Natural killer cell treated with Interleukin-12 subunit alpha and Interleukin-12 subunit beta and Interleukin-15 and Interleukin-18, amount 100 ng/mL, for 72 hours (primary cell): ENCODE results near the gene NTF3. TPM values are rescaled to one million over a fixed set of nuclear protein-coding genes. Genes with fewer than 3 reads are reported as not detected.
"Not testable (repeated sequence)": the region's sequence is repeated elsewhere in the genome, so short reads cannot be mapped to it uniquely, and the experiment has no call there.

Experiments used
- ATAC-seq, 2 donors: fragments of 150-1000 bp; cut with Tn5 transposase in 1 of 2; sonication (Bioruptor Pico), chemical (Tn5 transposase) in 1 of 2; 2 replicates each; pipeline ENCODE4 v1.10.0; 2021
- DNase-seq: peaks from one replicate; pipeline ENCODE4 v3.0.0; 2022; ENCODE audit warnings: low spot score
- H3K27ac Mint-ChIP-seq, 2 donors: 1 replicate in 1 of 2; 2 replicates in 1 of 2; pipeline ENCODE4 v1.8.0; 2022; ENCODE audit warnings: mixed read lengths in 2 of 2, mild to moderate bottlenecking in 1 of 2, moderate library complexity in 1 of 2
- H3K27me3 Mint-ChIP-seq, 2 donors: 1 replicate in 1 of 2; 2 replicates in 1 of 2; pipeline ENCODE4 v1.8.0; 2022; ENCODE audit warnings: mixed read lengths in 2 of 2
- H3K36me3 Mint-ChIP-seq: one replicate; pipeline ENCODE4 v1.8.0; 2022; ENCODE audit warnings: mixed read lengths
- H3K4me1 Mint-ChIP-seq, 2 donors: 1 replicate in 1 of 2; 2 replicates in 1 of 2; pipeline ENCODE4 v1.8.0; 2022; ENCODE audit warnings: low read depth in 2 of 2, mixed read lengths in 2 of 2, mild to moderate bottlenecking in 1 of 2
- H3K4me3 Mint-ChIP-seq: one replicate; pipeline ENCODE4 v1.8.0; 2022; ENCODE audit warnings: mixed read lengths
- H3K9me3 Mint-ChIP-seq: 2 replicates; pipeline ENCODE4 v1.8.0; 2022; ENCODE audit warnings: mixed read lengths
- total RNA-seq, 2 donors: library from RNA; stranded (reverse); gene quantifications; one replicate each; pipeline ENCODE4 v1.2.3, GENCODE V29; 2022

NTF3 gene
- total RNA-seq, 2 donors from 2014 or later: not detected

GRCh38 chr12:5521456-5522325 lies 89.8 kb downstream of the NTF3 start:
- H3K27me3 Mint-ChIP-seq: peaks cover 8 to 11% of the 10 kb centered on the region in 2 donors
- H3K27ac Mint-ChIP-seq: no peak overlapping the region
- no peaks in the 10 kb centered on the region for H3K36me3 Mint-ChIP-seq
- DNase-seq (no peak), ATAC-seq (no peak)
- no peak overlapping the region for H3K4me3 Mint-ChIP-seq
- H3K4me1 Mint-ChIP-seq: no peaks in the 10 kb centered on the region
- no peaks in the 10 kb centered on the region for H3K9me3 Mint-ChIP-seq

GRCh38 chr12:5522432-5523335 lies 90.8 kb downstream of the NTF3 start:
- Mint-ChIP-seq H3K4me3 (no peak overlapping the region), H3K27ac (no peak overlapping the region), H3K4me1 (no peaks in the 10 kb centered on the region), H3K9me3 (no peaks in the 10 kb centered on the region), H3K27me3 (peaks cover 8 to 14% of the 10 kb centered on the region in 2 donors), H3K36me3 (no peaks in the 10 kb centered on the region)
- DNase-seq (no peak), ATAC-seq (no peak)

GRCh38 chr12:5523396-5524115 lies 91.6 kb downstream of the NTF3 start:
- Mint-ChIP-seq H3K36me3 (no peaks in the 10 kb centered on the region), H3K4me3 (no peak overlapping the region), H3K9me3 (no peaks in the 10 kb centered on the region), H3K27me3 (peaks cover 8 to 14% of the 10 kb centered on the region in 2 donors), H3K27ac (no peak overlapping the region), H3K4me1 (no peaks in the 10 kb centered on the region)
- no peak for DNase-seq
- no peak for ATAC-seq

- H3K27ac Mint-ChIP-seq: no peak overlapping the region
- no peak for DNase-seq
Observed at GRCh38 chr12:5524116-5524768, 92.3 kb downstream of the NTF3 start.

GRCh38 chr12:5524769-5525436 lies 93.0 kb downstream of the NTF3 start:
- DNase-seq (no peak), ATAC-seq (peak in 1 of 2 donors; percentile 54)
- Mint-ChIP-seq H3K9me3 (no peaks in the 10 kb centered on the region), H3K4me3 (no peak overlapping the region), H3K36me3 (no peaks in the 10 kb centered on the region), H3K27me3 (peaks cover 3 to 11% of the 10 kb centered on the region in 2 donors), H3K27ac (no peak overlapping the region), H3K4me1 (no peaks in the 10 kb centered on the region)

More at GRCh38 chr12:5524116-5524768, 92.3 kb downstream of the NTF3 start:
- Mint-ChIP-seq H3K4me3 (no peak overlapping the region), H3K27me3 (peaks cover 8 to 14% of the 10 kb centered on the region in 2 donors), H3K4me1 (no peaks in the 10 kb centered on the region), H3K36me3 (no peaks in the 10 kb centered on the region), H3K9me3 (no peaks in the 10 kb centered on the region)
- ATAC-seq: no peak

- H3K9me3 Mint-ChIP-seq: no peaks in the 10 kb centered on the region
- H3K4me1 Mint-ChIP-seq: no peaks in the 10 kb centered on the region
- no peak for DNase-seq
- no peak overlapping the region for H3K27ac Mint-ChIP-seq
- no peaks in the 10 kb centered on the region for H3K36me3 Mint-ChIP-seq
- no peak for ATAC-seq
- no peak overlapping the region for H3K4me3 Mint-ChIP-seq
- peaks cover 10 to 17% of the 10 kb centered on the region in 2 donors for H3K27me3 Mint-ChIP-seq
Observed at GRCh38 chr12:5525783-5526367, 94.0 kb downstream of the NTF3 start.

GRCh38 chr12:5533368-5533767 lies 101.5 kb downstream of the NTF3 start:
- Mint-ChIP-seq H3K9me3 (no peaks in the 10 kb centered on the region), H3K4me3 (no peak overlapping the region), H3K27me3 (peaks cover 30 to 34% of the 10 kb centered on the region in 2 donors), H3K4me1 (no peaks in the 10 kb centered on the region), H3K27ac (no peak overlapping the region), H3K36me3 (no peaks in the 10 kb centered on the region)
- no peak for DNase-seq
- ATAC-seq: no peak

GRCh38 chr12:5534426-5535199 lies 102.7 kb downstream of the NTF3 start:
- H3K27ac Mint-ChIP-seq: no peak overlapping the region
- ATAC-seq (no peak), DNase-seq (no peak)
- H3K4me3 Mint-ChIP-seq: no peak overlapping the region
- peaks cover 40 to 44% of the 10 kb centered on the region in 2 donors for H3K27me3 Mint-ChIP-seq
- H3K9me3 Mint-ChIP-seq: no peaks in the 10 kb centered on the region
- no peaks in the 10 kb centered on the region for H3K4me1 Mint-ChIP-seq
- H3K36me3 Mint-ChIP-seq: no peaks in the 10 kb centered on the region

GRCh38 chr12:5535541-5535940 lies 103.6 kb downstream of the NTF3 start:
- ATAC-seq (no peak), DNase-seq (no peak)
- Mint-ChIP-seq H3K27me3 (peaks cover 34 to 37% of the 10 kb centered on the region in 2 donors), H3K36me3 (no peaks in the 10 kb centered on the region), H3K27ac (no peak overlapping the region), H3K4me3 (no peak overlapping the region), H3K4me1 (no peaks in the 10 kb centered on the region), H3K9me3 (no peaks in the 10 kb centered on the region)

- not testable (repeated sequence) for H3K4me3 Mint-ChIP-seq, H3K9me3 Mint-ChIP-seq, H3K27ac Mint-ChIP-seq, H3K36me3 Mint-ChIP-seq, DNase-seq, ATAC-seq, H3K4me1 Mint-ChIP-seq
- H3K27me3 Mint-ChIP-seq: peaks cover 36 to 37% of the 10 kb centered on the region in 2 donors
Observed at GRCh38 chr12:5537026-5537615, 105.2 kb downstream of the NTF3 start.

GRCh38 chr12:5537771-5538170 lies 105.9 kb downstream of the NTF3 start:
- Mint-ChIP-seq H3K4me3 (no peak overlapping the region), H3K9me3 (no peaks in the 10 kb centered on the region), H3K27ac (no peak overlapping the region), H3K36me3 (peaks cover 2% of the 10 kb centered on the region), H3K4me1 (no peaks in the 10 kb centered on the region), H3K27me3 (peaks cover 35 to 42% of the 10 kb centered on the region in 2 donors)
- DNase-seq: no peak
- no peak for ATAC-seq
